Stimulated activated naive B cell treated with anti-CD40 and anti-IgM and Interleukin-4, amounts not matched to agents 10 μg/mL and 1 μg/mL and 100 μg/mL, for 72 hours (primary cell): ENCODE results near the gene FOXA1.

Source experiments
- ATAC-seq, 2 donors: fragments of 150-1000 bp; cut with Tn5 transposase; replicated peaks; 2 replicates each; pipeline ENCODE4 v1.10.0; 2021; ENCODE audit warnings: moderate library complexity in 1 of 2
- DNase-seq: peaks from one replicate; pipeline ENCODE4 v3.0.0; 2021
- H3K27ac Mint-ChIP-seq: one replicate; pipeline ENCODE4 v1.8.0; 2022; ENCODE audit warnings: mild to moderate bottlenecking, mixed read lengths
- H3K27me3 Mint-ChIP-seq, 2 donors: one replicate each; pipeline ENCODE4 v1.8.0; 2022; ENCODE audit warnings: mixed read lengths in 2 of 2
- H3K36me3 Mint-ChIP-seq, 2 donors: one replicate each; pipeline ENCODE4 v1.8.0; 2022; ENCODE audit warnings: mixed read lengths in 2 of 2, mild to moderate bottlenecking in 1 of 2
- H3K4me1 Mint-ChIP-seq, 2 donors: one replicate each; pipeline ENCODE4 v1.8.0; 2022; ENCODE audit warnings: mixed read lengths in 2 of 2, mild to moderate bottlenecking in 1 of 2
- H3K4me3 Mint-ChIP-seq, 2 donors: one replicate each; pipeline ENCODE4 v1.8.0; 2022; ENCODE audit warnings: mild to moderate bottlenecking in 2 of 2, mixed read lengths in 2 of 2, moderate library complexity in 1 of 2
- H3K9me3 Mint-ChIP-seq, 2 donors: one replicate each; pipeline ENCODE4 v1.8.0; 2022; ENCODE audit warnings: mixed read lengths in 2 of 2, mild to moderate bottlenecking in 1 of 2

The FOXA1 gene

DNA sequence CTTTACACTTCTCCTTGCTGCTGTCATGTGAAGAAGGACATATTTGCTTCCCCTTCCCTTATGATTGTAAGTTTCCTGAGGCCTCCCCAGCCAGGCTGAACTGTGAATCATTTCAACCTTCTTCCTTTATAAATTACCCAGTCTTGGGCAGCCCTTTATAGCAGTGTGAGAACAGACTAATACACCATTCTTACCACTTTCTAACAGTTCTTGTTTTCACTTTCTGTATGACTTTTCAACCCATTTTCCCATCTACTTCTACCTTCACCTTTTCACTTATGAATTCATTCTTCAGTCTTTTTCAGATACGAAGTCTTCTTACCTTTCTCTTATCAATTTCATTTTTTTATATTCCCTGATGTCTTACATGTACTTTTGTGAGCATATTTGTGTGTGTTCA, 55.1 kb downstream of the FOXA1 start:
- H3K36me3 Mint-ChIP-seq = no peaks in the 10 kb centered on the region
- no peaks in the 10 kb centered on the region for H3K9me3 Mint-ChIP-seq
- H3K27me3 Mint-ChIP-seq = no peaks in the 10 kb centered on the region
- no peak overlapping the region for H3K27ac Mint-ChIP-seq
- H3K4me1 Mint-ChIP-seq = no peaks in the 10 kb centered on the region
- no peak for DNase-seq
- no peak overlapping the region for H3K4me3 Mint-ChIP-seq
- ATAC-seq = no peak
